ENCODE results near the gene C1orf115. TPM values are rescaled to one million over a fixed set of nuclear protein-coding genes. Genes with fewer than 3 reads are reported as not detected.

C1orf115 gene
- total RNA-seq, 1 experiment from 2014 or later, result 5.1 TPM

DNA sequence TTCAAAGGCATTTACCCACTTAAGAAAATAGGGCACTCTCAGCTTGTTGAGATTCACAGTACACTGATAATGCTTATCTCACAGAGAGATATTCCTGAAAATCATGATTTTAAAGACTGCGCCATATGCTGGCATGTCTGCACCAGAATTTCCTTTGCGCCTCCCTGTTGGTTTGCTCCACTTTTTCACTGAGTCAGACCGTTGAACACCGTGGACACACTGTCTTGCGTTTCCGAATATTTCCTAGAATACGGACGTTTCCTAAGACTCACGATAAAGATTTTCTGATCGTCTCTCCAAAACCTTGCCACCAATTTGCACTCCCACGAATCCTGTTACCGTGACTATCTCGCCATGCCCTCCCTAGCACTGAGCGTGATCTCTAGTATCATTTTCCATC lies 497 bp upstream of the C1orf115 start:
- TF ChIP-seq, protein P1, sequence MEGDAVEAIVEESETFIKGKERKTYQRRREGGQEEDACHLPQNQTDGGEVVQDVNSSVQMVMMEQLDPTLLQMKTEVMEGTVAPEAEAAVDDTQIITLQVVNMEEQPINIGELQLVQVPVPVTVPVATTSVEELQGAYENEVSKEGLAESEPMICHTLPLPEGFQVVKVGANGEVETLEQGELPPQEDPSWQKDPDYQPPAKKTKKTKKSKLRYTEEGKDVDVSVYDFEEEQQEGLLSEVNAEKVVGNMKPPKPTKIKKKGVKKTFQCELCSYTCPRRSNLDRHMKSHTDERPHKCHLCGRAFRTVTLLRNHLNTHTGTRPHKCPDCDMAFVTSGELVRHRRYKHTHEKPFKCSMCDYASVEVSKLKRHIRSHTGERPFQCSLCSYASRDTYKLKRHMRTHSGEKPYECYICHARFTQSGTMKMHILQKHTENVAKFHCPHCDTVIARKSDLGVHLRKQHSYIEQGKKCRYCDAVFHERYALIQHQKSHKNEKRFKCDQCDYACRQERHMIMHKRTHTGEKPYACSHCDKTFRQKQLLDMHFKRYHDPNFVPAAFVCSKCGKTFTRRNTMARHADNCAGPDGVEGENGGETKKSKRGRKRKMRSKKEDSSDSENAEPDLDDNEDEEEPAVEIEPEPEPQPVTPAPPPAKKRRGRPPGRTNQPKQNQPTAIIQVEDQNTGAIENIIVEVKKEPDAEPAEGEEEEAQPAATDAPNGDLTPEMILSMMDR (IDR thresholded peaks at IDR 0.05; ENCODE audit: unreplicated experiment), result no peak
- H3K4me3 Mint-ChIP-seq (ENCODE audit: low read depth, unreplicated experiment), result peak overlapping the region; percentile 95
- no peaks in the 10 kb centered on the region for H3K9me3 Mint-ChIP-seq (ENCODE audit: low read depth, unreplicated experiment)
- H3K27ac Mint-ChIP-seq (ENCODE audit: unreplicated experiment), result peak overlapping the region; percentile 71
- H3K36me3 Mint-ChIP-seq (ENCODE audit: insufficient read depth, unreplicated experiment), result peaks cover 8% of the 10 kb centered on the region
- CTCF ChIA-PET, result interaction anchor here (1.4 kb wide), 1 partner anchor 87 kb away, joined by 3 read pairs; no protein-coding TSS in a partner anchor
- BruUV-seq (replicated peaks), result no TSS peak
- peaks cover 9% of the 10 kb centered on the region for H3K4me1 Mint-ChIP-seq (ENCODE audit: low read depth, unreplicated experiment)
- no peak for DNase-seq
- intact Hi-C loops (cut with micrococcal nuclease; ENCODE audit: unreplicated experiment), result loop anchor here (2.0 kb wide), 1 partner anchor 43 kb away; no protein-coding TSS in a partner anchor
- H3K27me3 Mint-ChIP-seq (ENCODE audit: unreplicated experiment), result no peaks in the 10 kb centered on the region

- Mint-ChIP-seq H3K4me3 (ENCODE audit: low read depth, unreplicated experiment) (peak overlapping the region; percentile 95), H3K27ac (ENCODE audit: unreplicated experiment) (no peak overlapping the region), H3K36me3 (ENCODE audit: insufficient read depth, unreplicated experiment) (peaks cover 8% of the 10 kb centered on the region), H3K9me3 (ENCODE audit: low read depth, unreplicated experiment) (no peaks in the 10 kb centered on the region), H3K27me3 (ENCODE audit: unreplicated experiment) (no peaks in the 10 kb centered on the region), H3K4me1 (ENCODE audit: low read depth, unreplicated experiment) (peaks cover 9% of the 10 kb centered on the region)
- CTCF ChIA-PET, result interaction anchor here (1.3 to 1.6 kb wide), 2 partner anchors 42 to 86 kb away, joined by 3 to 8 read pairs; no protein-coding TSS in a partner anchor
- no TSS peak for BruUV-seq (replicated peaks)
- DNase-seq, result no peak
- TF ChIP-seq, protein P1 (IDR thresholded peaks at IDR 0.05; ENCODE audit: unreplicated experiment), result no peak
- intact Hi-C loops (cut with micrococcal nuclease; ENCODE audit: unreplicated experiment), result loop anchor here (2.0 kb wide), 1 partner anchor 42 kb away; no protein-coding TSS in a partner anchor
These were observed 1.0 kb downstream of the C1orf115 start for GRCh38 chr1:220691053-220691684.

- no peaks in the 10 kb centered on the region for H3K9me3 Mint-ChIP-seq (ENCODE audit: low read depth, unreplicated experiment)
- no peak overlapping the region for H3K4me3 Mint-ChIP-seq (ENCODE audit: low read depth, unreplicated experiment)
- intact Hi-C loops (cut with micrococcal nuclease; ENCODE audit: unreplicated experiment), result no loop called here
- peaks cover 9% of the 10 kb centered on the region for H3K4me1 Mint-ChIP-seq (ENCODE audit: low read depth, unreplicated experiment)
- H3K27ac Mint-ChIP-seq (ENCODE audit: unreplicated experiment), result no peak overlapping the region
- TF ChIP-seq, protein P1 (IDR thresholded peaks at IDR 0.05; ENCODE audit: unreplicated experiment), result no peak
- DNase-seq, result no peak
- CTCF ChIA-PET, result interaction anchor here (0.8 to 0.9 kb wide), 2 partner anchors 40 to 41 kb away, joined by 3 read pairs; no protein-coding TSS in a partner anchor
- no TSS peak for BruUV-seq (replicated peaks)
- H3K36me3 Mint-ChIP-seq (ENCODE audit: insufficient read depth, unreplicated experiment), result peaks cover 8% of the 10 kb centered on the region
- no peaks in the 10 kb centered on the region for H3K27me3 Mint-ChIP-seq (ENCODE audit: unreplicated experiment)
These were observed 2.5 kb downstream of the C1orf115 start for GRCh38 chr1:220692436-220693228.

GRCh38 chr1:220694866-220695382 lies 4.8 kb downstream of the C1orf115 start:
- TF ChIP-seq, protein P1 (IDR thresholded peaks at IDR 0.05; ENCODE audit: unreplicated experiment), result no peak
- H3K27me3 Mint-ChIP-seq (ENCODE audit: unreplicated experiment), result no peaks in the 10 kb centered on the region
- CTCF ChIA-PET, result interaction anchor here (0.6 to 1.3 kb wide), 2 partner anchors 38 to 559 kb away, joined by 3 read pairs; no protein-coding TSS in a partner anchor
- no TSS peak for BruUV-seq (replicated peaks)
- H3K4me1 Mint-ChIP-seq (ENCODE audit: low read depth, unreplicated experiment), result peaks cover 3% of the 10 kb centered on the region
- no peak overlapping the region for H3K4me3 Mint-ChIP-seq (ENCODE audit: low read depth, unreplicated experiment)
- no peak overlapping the region for H3K27ac Mint-ChIP-seq (ENCODE audit: unreplicated experiment)
- intact Hi-C loops (cut with micrococcal nuclease; ENCODE audit: unreplicated experiment), result no loop called here
- peaks cover 6% of the 10 kb centered on the region for H3K36me3 Mint-ChIP-seq (ENCODE audit: insufficient read depth, unreplicated experiment)
- H3K9me3 Mint-ChIP-seq (ENCODE audit: low read depth, unreplicated experiment), result no peaks in the 10 kb centered on the region
- DNase-seq, result no peak

Data from Calu3 (cell line).